GM19468 (cell line): ENCODE results near the gene TMEM167A.
A peak's percentile ranks its signal among the peaks of the same experiment; 100 is the strongest.

Experiments used
- ATAC-seq: cut with Tn5 transposase; IDR thresholded peaks from one replicate; pipeline ENCODE4 v1.9.1; 2021; ENCODE audit warnings: mild to moderate bottlenecking, moderate library complexity, moderate number of reproducible peaks; ENCODE audit not compliant: unreplicated experiment; ENCODE audit errors: extremely low read depth

Gene TMEM167A

GRCh38 chr5:83038924-83039323 lies 38.3 kb downstream of the TMEM167A start:
- no peak for ATAC-seq

GRCh38 chr5:83036991-83037575 lies 40.1 kb downstream of the TMEM167A start:
- no peak for ATAC-seq

- no peak for ATAC-seq
Measured at GRCh38 chr5:83035373-83036100, 41.7 kb downstream of the TMEM167A start.

- no peak for ATAC-seq
Measured at GRCh38 chr5:83034528-83035207, 42.5 kb downstream of the TMEM167A start.

GRCh38 chr5:83034036-83034435 lies 43.2 kb downstream of the TMEM167A start:
- no peak for ATAC-seq

GRCh38 chr5:83031381-83031780 lies 45.8 kb downstream of the TMEM167A start:
- no peak for ATAC-seq

- ATAC-seq = no peak
Measured at GRCh38 chr5:83029912-83030311, 47.3 kb downstream of the TMEM167A start.

GRCh38 chr5:83026930-83027687 lies 50.1 kb downstream of the TMEM167A start:
- ATAC-seq = no peak

- ATAC-seq = no peak
Measured at GRCh38 chr5:83026516-83026915, 50.7 kb downstream of the TMEM167A start.

GRCh38 chr5:83025690-83026478 lies 51.3 kb downstream of the TMEM167A start:
- ATAC-seq = no peak

- no peak for ATAC-seq
Measured at GRCh38 chr5:83022334-83022733, 54.9 kb downstream of the TMEM167A start.

- ATAC-seq = no peak
Measured at GRCh38 chr5:83015676-83016075, 61.5 kb downstream of the TMEM167A start.

GRCh38 chr5:83011985-83012384 lies 65.2 kb downstream of the TMEM167A start:
- ATAC-seq = peak; percentile 93

GRCh38 chr5:83009408-83009807 lies 67.8 kb downstream of the TMEM167A start:
- no peak for ATAC-seq

GRCh38 chr5:83007755-83008154 lies 69.4 kb downstream of the TMEM167A start:
- ATAC-seq = no peak

- no peak for ATAC-seq
Measured at GRCh38 chr5:83006683-83007283, 70.4 kb downstream of the TMEM167A start.

GRCh38 chr5:83003791-83004190 lies 73.4 kb downstream of the TMEM167A start:
- ATAC-seq = no peak
